ENCODE measurements around the gene MKLN1.
A peak's percentile ranks its signal among the peaks of the same experiment; 100 is the strongest.

Gene MKLN1

DNA sequence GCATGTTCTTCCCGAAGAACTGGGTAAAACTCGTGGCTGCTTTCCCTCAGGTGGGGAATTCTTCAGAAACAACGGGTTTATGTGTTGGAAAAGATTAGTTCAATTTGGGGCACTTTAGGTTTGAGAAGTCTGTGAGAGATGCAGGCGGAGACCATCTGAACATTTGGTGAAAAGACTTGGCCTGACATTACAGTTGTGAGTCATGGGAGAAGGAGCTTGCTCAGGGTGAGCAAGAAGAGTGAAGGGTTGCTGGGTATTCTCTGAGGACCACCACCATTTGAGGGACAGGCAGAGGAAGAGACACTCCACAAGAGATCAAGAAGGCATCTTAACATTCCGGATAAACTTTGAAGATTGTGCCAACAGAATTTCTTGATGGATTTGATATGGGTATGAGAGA is 140.1 kb downstream of the MKLN1 start:
- DNase-seq: no peak

DNA sequence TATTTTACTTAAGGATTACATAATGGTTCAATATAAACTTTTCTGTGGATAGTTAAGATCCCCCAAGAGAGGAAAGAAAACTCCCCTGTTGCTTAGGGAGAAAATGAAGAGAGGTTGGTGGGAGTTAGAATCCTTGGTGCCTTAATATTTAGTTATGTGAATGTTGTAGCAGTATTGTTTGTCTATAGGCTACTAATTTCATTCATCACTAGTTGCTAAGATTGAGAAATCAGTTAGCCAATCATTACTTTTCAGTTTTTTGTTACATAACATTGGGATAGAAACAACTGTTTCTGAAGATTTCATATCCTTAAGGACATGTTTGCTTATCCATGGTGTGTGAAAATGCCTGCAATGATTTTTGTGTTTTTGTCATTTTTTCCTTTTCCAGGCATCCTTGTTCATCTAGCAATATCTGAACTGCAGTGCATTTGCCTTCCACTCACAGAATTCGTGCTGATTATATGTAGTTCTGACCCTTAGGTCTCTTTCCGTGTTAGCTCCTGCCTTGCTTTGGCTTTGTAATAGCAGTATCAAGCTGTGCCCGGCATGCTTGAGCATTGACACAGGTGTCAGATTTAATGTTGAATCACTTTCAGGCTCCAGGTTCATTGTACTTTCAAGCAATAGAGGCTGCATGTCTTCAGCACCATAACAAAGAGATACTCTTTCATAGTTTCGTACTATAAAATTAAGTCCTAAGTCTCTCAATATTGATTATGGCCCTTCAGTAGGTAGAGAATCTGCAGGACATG is 143.8 kb downstream of the MKLN1 start:
- DNase-seq: no peak

DNA sequence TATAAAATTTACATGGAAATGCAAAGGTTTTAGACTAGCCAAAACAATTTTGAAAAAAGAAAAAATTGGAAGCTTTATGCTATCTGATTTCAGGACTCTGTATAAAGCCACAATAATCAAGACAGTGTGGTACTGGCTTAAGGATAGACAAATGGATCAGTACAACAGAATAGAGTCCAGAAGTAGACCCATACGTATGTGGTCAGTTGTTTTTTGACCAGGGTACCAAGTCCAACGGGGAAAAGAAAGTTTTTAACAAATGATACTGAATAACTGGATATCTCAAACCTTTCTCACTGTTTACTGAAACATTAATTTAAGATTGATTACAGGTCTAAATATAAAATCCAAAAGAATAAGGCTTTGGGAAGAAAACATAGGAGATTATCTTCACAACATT is 149.1 kb downstream of the MKLN1 start:
- DNase-seq: no peak

DNA sequence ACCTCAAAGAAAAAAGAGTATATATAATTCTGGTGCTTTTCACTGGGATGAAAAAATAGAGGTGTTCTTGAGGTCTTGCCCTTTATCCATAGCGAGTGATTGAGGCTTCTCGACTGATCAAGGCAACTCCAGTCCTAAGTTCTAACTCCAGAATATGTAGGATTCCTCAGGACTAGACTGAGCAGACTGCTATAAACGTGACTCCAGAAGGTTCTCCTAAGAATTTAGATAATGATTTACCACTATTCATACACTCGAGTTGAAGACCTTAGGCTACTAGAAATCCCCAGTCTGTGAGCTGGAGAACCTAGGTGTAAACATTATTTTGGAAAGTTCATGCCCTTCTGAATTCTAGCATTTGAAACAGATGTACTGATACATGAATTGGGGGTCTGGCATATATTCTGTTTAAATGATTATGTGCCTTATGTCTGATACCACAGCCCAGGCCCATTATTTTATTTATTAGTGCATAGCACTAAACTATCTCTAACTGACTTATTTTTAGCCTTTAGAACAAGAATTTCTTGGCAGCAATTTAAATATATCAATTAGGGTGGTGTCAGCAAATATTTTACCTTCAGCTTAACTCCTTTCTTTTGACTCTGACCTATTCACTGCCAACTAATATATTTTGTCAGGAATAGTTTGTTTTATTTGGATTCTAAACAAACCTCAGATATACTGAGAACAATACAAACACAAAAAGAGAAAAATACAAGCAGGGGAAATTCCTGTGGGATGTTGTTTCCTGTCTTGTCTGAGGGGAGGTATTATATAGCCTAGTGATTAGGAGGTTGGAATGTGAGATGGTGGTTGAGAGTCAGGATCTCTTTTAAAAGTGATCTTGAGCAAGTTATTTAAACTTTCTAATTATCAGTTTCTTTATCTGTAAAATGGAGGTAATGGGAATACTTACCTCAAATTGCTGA is 153.0 kb downstream of the MKLN1 start:
- DNase-seq: no peak

DNA sequence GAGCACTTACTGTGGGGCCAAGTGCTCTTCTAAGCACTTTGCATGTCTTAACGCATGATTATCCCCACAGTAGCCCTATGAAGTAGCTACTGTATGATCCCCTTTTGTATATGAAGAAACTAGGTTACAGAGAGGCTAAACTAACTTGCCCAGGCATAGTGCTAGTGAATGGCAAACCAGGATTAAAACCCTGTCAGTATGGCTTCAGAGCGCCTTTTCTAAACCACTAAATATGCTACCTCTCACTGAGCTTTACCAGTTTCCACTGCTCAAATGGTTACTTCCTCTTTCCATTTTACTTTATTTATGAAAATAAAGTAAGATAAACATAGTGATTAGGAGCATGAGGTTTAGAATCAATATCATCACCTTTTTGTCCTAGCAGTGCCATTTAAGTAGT is 155.1 kb downstream of the MKLN1 start:
- DNase-seq: no peak

DNA sequence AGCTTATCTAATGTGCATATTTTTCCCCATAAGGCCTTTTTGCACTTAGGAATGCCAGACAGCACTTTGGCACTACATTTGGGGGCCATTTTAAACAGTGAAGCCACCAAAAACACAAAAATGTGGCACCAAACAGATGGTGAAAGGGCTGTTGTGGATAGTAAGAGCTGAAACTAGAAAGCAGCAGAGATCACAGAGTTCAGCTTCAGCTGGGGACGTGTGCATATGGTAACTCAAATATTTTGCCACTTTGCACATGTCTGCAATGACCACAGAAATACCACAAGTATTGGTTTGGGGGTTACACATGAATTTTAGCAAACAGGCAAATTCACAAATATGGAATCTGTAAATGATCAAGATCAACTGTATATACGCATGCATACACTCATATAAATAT is 155.9 kb downstream of the MKLN1 start:
- DNase-seq: no peak

DNA sequence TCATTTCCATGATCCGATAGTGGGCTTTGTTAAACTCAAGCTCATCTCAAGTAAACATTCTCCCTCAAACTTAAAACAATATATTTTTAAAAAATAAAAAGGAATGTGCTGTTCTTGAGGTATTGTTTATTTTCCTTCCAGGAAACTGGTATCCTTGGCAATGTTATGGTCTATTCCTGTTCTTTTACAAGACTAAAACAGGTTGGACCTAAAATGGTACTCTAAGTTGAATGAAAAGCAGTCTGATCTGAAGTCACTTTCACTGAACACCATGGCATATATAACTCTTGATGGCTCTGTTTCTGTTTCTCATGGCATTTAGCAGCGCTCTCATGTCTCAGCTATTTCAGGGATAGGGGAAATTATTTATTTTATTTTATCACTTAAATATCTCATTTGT is 158.7 kb downstream of the MKLN1 start:
- DNase-seq: no peak

DNA sequence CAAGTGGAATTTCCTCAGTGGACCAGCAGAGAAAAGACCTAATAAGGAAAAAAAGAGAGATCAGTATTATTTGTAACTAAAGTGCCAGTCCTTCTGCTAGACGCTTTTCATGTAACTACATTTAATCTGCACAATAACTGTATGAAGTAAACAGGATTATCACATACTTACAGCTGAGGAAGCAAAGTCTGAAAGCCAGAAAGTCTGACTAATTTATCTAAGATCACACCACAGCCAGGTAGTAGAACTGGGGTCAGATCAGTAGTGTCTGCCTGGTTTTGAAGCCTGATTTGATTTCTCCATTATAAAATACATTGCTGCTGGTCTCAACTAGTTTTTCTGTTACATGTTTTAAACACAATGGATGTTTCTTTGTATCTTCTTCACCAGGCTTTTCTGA is 159.5 kb downstream of the MKLN1 start:
- no peak for DNase-seq

DNA sequence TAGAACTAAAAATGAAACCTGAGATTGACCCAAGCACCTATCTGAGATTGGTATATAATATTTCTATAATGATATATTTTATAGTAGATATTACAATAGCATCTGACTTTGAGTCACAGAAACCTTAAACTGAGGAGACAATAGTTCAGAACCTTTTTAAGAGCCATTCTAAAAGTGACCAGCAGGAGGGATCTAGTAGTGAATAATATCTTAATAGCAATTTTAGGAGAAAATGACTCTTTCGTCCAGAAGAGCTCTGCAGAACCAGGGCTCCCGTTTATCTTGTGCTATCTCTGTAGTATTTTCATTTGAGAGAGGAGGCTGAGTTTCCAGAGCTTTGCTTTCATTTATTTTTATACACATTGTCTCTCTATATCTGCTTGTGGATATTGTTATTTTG is 160.7 kb downstream of the MKLN1 start:
- no peak for DNase-seq

DNA sequence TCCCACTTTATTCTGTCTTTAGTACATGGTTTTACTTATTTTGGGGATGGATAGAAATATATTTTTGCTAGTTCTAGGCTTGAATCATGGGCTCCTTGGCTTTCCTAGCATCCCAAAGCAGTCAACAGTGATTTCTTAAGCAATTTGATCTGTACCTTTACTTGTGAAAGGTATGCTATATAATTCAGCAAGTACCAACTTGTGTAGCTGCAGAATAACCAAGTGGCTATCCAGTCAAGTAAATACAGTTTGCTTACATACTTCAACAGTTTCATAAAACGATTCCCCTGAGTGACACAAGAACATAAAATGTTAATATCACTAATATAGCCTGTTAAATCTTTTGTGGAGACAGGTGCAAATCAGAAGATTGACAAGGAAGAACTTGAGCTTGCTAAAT is 161.5 kb downstream of the MKLN1 start:
- DNase-seq: no peak

DNA sequence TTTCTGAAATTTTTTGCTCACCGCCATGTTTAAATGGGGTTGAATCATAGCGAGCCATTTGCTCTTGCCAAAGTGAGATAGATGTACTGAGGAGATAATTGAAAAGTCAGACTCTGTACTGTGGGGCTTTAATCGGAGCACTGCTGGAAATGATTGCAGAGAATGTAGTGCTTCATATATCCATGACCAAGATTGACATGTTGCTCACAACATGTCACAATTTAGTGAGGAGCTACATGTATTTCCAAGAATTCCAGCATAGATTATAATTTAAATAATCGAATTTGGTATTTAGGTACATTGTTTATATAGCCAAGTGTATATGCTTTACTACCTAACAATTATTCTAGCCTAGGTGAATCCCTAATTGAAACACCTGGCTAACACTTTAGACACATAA is 162.2 kb downstream of the MKLN1 start:
- DNase-seq: no peak

DNA sequence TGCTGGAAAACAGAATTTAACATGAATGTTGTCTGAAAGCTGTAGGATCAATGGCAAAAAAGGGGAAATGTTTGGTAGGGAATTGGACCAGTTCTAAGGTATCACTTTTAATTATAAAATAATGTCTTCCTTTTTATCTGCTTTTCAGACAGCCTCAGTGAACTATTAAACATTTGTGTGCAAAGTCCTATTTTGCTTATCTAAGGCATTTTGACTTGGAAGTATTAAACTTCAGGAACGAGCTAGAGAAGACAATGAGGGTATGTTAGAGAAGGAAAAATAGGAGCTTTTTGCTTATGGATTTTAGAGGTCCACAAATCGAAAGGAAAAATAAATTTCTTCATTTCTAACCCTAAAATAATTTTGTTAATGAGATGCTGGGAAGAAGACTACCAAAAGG is 165.4 kb downstream of the MKLN1 start:
- no peak for DNase-seq

DNA sequence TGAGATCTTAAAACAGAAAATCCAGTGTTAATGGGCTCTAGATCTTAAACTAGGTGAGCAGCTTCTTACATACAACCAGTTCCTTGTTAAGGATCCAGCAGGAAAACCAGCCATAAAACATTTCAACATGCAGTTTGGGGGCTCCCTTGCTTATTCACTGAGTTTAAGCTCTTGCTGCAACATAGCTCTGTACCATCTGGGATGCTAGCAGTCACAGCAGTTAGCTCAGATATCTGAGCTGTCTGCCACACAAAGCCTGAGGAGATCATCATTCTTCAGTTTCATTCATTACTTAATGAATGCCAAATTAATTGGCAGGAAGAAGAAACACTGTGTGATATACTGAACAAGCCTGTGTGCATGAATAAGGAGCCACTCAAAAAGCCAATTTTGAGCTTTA is 165.9 kb downstream of the MKLN1 start:
- DNase-seq: no peak

DNA sequence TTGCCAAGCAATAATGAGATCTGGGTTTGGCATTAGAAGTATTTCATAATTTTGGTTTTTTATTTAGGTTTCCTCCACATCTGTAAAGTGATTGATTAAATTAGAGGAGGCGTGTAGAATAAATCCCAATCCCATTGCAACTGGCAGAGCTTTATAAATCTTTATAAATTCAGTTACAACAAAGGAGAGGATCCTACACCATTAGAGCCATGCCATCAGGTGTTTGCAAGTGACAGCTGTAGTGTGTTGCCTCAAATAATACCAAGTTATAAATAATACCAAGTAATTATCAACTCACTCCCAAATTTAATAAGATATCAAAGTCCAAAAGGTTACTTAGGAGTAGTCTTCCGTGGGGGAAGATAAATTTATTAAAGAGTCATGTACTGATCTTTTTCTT is 166.5 kb downstream of the MKLN1 start:
- DNase-seq: no peak

DNA sequence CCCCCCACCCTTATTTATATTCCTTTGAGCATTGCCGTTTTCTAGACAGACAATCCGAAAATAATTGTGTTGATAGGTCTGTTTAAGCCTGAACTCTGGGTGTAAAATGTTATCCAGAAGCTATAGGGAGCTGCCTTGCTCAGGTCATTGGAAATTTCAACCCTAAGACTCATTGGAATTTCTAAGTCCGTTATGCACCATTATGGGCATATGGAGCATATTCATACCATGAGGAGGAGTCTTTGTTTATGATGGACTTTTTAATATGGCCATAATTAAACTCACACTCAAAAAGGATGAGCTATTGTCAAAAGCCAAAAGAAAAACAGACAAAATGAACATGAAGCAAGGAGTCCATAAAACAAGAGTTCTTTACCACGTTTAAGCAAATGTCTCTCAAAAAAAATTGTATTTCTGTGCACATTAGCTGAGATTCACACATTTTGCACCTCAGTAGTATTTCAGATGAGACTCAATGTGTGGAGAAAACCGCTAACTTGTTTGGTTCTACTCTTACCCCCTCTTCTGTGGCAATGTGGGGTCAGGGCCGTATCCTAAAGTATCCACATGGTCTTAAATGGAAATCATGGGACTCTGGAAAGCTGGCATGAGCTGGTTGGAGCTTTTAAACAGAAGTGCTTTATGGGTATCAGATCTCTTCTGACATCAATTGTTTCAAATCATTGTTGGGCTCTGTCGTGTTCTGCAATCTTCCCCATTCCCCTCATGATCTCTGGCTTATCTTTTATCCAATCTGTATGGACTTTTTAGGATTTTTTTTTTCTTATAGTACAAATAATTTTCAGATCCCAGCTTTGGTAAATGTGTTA is 168.2 kb downstream of the MKLN1 start:
- no peak for DNase-seq

DNA sequence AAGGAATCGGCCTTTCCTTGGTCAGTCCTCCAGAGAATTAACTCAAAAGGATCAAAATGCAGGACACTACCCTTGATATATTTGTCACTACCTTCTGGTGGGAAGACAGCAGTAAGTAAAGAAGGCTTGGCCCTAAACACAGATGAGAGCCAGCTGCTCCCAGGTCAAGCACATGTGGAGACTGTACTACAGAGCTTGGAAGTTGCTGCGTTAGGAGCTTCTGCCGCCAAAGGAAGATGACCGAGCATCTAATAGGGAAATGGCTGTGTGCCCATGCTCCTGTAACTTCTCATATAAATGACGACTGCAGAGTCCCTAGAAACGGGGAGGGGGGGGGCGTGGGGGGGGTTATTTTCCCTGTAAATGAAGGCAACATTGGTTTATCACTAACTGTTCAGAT is 169.8 kb downstream of the MKLN1 start:
- DNase-seq: no peak

DNA sequence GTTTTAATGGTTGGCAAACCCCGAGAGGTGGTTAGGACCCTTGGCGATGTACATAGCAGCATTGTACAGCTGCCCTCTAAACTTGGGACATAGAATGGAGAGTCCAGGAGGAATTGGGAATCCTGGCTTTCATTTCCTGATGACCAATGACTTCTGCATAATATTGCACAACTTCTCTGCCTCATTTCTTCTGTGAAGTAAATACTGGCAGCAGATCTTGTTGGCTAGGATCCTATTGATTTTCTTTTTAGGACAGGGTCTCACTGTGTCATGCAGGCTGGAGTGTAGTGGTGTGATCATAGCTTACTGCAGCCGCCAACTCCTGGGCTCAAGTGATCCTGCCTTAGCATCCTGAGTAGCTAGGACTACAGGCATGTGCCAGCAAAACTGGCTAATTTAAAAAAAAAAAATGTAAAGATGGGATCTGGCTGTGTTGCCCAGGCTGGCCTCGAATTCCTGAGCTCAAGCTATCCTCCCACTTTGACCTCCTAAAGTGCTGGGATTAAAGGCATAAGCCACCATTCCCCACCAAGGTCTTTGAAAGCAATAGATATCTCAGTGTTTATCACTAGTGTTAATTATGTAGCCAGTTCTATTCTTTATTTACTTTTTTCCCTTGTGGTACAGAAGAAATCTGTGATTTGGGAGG is 170.7 kb downstream of the MKLN1 start:
- DNase-seq: no peak

DNA sequence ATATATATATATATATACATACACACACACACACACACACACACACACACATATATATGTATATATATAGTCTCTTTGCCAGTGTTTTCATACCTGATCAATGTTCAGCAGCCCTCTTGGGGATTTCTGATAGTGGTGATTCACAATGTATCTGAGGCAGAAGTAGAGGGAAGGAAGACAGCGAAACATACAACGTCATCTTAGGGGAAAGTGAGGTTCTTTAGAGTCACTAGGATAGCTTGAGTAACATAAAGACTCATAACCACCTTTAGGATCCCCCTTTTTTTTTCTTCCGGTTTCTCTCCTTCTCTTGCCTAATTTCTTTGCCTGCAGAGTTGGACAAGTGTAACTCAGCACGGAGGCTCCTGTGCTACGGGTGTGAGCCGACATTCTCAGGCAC is 172.1 kb downstream of the MKLN1 start:
- no peak for DNase-seq

DNA sequence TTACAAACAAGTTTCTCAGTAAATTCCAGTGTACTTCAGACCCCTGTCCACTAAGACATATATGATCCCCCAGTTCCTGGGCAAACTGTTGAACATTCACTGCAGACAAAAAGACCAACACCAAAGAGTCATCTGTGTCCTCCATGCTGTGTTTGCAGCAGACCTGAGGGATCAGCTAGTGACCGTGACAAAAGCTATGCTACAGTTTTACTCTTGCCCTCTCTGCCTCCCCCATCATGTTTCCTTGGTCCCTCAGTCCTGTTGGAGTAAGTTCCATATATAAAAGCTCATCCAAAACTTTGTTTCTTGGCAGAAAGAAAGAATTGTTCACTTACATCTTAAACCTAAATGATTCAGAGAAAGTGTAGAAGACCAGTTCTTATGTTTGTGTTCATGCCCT is 172.7 kb downstream of the MKLN1 start:
- no peak for DNase-seq

DNA sequence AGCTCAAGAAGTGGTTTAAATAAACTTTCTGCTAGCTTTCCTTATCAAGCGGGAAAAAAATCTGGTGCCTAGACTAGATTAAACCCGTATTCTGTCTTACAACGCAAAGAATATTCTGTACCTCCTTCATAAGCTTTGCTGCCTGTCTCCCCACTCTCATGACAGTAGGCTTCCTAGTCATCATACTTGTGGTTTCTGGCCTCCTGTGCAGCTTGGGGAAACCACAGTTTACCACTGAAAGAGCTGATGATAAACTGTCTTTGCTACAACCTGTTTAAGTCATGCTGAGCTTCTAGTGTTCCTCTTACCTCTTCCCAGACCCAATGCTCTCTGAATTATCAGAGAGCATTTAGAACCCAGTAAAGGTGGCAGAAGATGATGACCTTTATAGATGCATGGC is 173.7 kb downstream of the MKLN1 start:
- DNase-seq: peak; percentile 43

DNA sequence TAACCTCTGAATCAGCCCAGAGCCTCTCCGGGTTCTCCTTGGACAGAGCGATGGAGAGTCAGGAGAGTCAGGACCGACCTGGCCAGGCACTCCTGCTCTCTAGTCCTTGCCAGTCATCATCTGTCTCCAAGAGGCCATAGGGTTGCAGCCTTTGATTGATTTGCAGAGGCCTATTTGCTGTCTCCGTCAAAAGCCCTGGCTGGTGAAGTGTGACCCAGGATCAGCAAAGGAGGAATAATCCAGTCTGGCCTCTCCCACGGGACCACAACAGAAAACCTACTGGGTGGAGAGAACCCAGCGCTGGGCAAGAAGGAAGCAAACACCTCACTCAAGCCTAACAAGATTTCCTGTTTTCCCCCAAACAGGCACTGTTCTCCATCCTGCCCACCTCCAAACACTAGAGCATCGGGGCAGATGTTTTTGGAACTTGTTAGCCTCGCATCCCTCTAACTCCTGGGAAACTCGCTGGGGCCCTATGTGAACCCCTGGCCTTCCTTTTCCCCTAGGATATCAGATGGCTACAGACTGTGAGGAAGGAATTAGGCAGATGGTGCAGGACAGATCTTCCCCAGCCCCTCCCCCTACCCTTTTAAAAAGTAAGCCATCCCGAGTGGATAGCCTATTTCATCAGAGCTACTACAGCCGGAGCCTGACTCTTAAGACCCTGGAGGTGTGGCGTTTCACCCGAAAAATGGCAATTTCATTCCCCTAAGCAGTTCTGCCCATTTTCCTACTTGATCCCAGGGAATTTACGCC is 174.4 kb downstream of the MKLN1 start:
- no peak for DNase-seq

Measured in central memory CD4-positive, alpha-beta T cell (primary cell).